Brain pericyte (primary cell): ENCODE data around the gene SENP6.
"Not testable (repeated sequence)": the region's sequence is repeated elsewhere in the genome, so short reads cannot be mapped to it uniquely, and the experiment has no call there.

Experiments used
- DNase-seq: peaks from one replicate; pipeline ENCODE4 v3.0.0-alpha.2; 2012; ENCODE audit warnings: low read depth, low spot score

The SENP6 gene

DNA sequence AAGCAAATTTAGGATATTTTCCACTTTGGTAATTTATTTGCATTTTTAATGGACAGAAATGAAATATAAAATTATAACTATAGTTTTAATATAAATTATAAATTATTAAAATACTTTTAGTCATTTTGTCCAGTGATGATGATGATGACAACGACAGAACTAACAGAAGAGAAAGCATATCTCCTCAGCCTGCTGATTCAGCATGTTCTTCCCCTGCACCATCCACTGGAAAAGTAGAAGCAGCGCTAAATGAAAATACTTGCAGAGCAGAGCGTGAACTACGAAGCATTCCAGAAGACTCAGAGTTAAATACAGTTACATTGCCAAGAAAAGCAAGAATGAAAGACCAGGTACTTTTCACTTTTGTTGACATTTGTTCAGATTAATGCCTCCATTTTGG, 64.9 kb downstream of the SENP6 start:
- DNase-seq = no peak

DNA sequence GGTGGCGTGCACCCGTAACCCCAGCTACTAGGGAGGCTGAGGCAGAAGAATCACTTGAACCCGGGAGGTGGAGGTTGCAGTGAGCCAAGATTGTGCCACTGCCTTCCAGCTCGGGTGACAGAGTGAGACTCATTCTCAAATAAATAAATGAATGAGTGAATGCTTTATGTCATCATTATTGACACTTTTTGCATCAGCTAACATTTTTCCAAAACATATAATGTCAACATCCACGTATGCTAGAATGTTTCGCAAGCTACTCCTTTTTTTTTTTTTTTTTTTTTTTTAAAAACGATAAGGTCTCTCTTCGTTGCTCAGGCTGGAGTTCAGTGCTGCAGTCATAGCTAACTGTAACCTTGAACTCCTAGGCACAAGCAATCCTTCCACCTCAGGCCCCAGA, 72.2 kb downstream of the SENP6 start:
- no peak for DNase-seq

DNA sequence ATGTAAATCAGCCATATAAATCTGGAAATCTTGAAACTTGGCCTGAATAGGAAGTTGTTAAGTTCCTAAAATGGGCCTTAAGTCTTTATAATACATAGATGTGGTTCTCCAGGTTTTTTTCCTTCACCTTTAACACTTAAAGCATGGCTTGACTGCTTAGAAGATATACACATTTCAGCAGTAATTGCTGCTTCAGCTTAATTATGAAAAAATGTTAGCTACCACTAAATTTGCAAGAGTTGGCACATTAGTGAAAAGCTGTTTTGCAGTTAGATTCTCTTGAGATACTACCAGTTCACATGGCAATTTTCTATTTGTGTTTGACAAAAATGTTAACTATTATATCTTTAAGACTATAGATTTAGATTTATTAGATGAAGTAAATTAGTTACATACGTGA, 74.7 kb downstream of the SENP6 start:
- no peak for DNase-seq

DNA sequence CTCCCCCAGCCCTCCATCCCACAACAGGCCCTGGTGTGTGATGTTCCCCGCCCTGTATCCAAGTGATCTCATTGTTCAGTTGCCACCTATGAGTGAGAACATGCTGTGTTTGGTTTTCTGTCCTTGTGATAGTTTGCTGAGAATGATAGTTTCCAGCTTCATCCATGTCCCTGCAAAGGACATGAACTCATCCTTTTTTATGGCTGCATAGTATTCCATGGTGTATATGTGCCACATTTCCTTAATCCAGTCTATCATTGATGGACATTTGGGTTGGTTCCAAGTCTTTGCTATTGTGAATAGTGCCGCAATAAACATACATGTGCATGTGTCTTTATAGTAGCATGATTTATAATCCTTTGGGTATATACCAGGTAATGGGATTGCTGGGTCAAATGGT, 80.9 kb downstream of the SENP6 start:
- DNase-seq = not testable (repeated sequence)

DNA sequence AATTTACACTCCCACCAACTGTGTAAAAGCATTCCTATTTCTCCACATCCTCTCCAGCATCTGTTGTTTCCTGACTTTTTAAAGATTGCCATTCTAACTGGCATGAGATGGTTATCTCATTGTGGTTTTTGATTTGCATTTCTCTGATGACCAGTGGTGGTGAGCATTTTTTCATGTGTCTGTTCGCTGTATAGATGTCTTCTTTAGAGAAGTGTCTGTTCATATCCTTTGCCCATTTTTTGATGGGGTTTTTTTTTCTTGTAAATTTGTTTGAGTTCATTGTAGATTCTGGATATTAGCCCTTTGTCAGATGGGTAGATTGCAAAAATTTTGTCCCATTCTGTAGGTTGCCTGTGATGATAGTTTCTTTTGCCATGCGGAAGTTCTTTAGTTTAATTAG, 81.3 kb downstream of the SENP6 start:
- not testable (repeated sequence) for DNase-seq

DNA sequence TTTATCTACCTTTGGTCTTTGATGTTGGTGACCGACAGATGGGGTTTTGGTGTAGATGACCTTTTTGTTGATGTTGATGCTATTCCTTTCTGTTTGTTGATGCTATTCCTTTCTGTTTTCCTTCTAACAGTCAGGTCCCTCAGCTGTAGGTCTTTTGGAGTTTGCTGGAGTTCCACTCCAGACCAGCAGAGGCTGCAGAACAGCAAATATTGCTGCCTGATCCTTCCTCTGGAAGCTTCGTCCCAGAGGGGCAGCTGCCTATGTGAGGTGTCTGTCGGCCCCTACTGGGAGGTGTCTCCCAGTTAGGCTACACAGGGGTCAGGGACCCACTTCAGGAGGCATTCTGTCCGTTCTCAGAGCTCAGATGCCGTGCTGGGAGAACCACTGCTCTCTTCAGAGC, 85.9 kb downstream of the SENP6 start:
- not testable (repeated sequence) for DNase-seq

DNA sequence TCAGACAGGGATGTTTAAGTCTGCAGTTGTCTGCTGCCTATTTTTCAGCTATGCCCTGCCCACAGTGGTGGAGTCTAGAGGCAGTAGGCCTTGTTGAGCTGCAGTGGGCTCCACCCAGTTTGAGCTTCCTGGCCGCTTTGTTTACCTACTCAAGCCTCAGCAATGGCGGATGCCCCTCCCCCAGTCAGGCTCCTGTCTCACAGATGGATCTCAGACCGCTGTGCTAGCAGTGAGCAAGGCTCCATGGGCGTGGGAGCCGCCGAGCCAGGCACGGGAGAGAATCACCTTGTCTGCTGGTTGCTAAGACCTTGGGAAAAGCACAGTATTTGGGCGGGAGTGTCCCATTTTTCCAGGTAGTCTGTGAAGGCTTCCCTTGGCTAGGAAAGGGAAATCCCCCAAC, 86.3 kb downstream of the SENP6 start:
- not testable (repeated sequence) for DNase-seq

DNA sequence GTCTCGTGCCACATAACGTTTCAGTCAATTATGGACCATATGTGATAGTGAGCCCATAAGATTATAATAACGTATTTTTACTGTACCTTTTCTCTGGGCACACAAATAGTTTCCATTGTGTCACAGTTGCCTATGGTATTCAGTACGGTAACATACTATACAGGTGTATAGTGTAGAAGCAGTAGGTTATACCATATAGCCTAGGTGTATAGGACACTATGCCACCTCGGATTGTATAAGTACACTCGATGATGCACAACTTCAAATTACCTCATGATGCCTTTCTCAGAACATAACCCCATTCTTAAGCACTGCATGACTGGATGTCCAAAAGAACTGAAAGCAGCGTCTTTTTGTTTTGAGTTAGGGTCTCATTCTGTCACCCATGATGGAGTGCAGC, 87.9 kb downstream of the SENP6 start:
- DNase-seq = no peak

DNA sequence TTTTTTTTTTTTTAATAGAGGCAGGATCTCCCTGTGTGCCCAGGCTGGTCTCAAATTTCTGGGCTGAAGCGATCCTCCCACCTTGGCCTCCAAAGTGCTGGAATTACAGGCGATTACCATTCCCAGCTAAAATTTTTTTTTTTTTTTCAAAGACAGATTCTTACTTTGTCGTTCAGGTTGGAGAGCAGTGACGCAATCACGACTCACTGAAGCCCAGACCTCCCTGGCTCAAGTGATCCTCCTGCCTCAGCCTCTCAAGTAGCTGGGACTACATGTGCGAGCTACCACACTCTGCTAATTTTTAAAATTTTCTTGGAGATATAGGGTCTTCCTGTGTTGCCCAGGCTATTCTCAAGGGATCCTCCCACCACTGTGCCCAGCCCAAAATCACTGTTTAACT, 89.3 kb downstream of the SENP6 start:
- DNase-seq = no peak

DNA sequence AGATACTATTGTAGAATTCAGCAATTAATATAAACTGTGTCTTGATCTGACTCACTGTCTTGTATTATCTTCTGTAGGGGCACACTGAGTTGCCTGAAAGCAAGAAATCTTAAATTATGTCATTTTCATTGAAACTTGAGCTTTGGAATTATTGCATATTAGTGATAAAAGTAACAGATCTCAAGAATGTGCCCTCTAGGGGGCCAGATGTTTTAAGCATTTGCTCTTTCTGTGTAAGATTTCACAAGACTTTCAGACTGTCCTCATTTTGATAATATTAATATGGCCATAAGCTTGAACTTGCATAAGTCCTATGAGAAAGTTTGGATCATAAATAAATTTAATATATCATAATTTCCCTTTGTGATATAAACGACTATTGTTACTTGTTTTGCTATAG, 91.9 kb downstream of the SENP6 start:
- DNase-seq = no peak

DNA sequence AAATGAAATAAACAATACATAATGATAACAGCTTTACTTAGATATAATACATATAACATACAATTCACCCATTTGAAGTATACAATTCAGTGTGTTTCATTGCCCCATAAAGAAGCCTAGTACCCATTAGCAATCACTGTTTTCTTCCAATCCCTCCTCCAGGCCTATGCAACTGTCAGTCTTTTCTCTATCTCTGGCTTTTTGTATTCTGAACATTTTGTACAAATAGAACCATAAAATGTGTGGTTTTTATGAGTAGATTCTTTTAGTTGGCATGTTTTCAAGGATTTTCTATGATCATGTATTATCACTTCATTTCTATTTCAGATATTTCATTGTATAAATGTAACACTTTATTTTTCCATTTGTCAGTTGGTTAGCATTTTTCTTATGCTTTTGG, 92.7 kb downstream of the SENP6 start:
- no peak for DNase-seq

DNA sequence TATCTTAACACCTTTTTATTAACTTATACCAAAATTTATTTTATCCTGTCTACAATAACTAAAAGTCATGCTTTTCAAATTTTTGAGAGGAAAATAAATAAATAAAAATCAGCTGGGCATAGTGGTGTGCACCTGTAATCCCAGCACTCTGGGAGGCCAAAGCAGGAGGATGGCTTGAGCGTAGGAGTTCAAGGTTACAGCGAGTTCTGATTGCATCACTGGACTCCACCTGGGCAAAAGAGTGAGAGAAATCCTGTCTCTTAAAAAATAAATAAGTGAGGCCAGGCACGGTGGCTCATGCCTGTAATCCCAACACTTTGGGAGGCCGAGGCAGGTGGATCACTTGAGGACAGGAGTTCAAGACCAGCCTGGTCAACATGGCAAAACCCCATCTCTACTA, 106.7 kb downstream of the SENP6 start:
- not testable (repeated sequence) for DNase-seq

DNA sequence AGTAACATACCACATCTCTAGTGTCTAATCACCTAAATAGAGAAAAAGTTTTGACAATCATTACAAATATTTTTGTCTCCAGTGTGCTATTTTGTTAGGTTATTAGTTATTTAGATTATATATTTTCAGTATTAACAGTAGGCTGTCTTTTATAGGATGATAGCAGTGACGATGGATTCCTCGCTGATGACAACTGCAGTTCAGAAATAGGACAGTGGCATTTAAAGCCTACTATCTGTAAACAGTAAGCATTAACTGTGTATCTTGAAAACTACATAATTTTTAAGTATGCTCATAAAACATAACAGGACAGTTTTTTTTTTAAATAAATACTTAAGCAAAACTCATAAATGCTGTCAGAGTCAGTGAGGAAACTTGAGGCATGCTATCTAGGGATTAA, 109.5 kb downstream of the SENP6 start:
- DNase-seq = no peak

DNA sequence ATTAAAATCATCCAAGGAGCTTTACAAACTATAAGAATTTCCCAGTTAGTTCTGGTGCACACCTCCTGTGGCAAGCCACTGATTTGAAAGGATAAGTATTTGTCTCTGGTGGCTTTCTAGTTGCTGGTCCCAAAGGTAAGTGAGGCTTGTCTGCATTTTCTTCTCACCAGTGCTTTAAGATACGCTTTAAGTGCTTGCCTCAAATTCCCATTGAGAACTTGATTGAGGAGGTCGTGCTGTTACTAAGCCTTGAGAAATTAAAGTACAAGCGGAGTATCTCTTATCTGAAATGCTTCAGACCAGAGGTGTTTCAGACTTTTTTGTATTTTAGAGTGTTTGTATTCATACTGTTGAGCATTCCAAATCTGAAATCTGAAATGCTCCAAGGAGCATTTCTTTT, 117.5 kb downstream of the SENP6 start:
- DNase-seq = no peak

DNA sequence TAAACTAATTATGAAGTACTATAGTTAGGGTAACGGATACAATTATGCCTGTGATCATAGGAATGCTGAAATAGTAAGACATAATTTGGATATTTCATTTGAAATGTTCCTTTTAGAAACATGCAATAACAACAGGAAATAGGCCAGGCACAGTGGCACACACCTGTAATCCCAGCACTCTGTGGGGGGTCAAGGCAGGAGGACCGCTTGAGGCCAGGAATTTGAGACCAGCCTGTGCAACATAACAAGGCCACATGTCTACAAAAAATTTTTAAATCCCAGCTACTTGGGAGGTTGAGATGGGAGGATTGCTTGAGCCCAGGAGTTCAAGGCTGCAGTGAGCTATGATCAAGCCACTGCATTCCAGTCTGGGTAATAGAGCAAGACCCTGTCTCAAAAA, 121.7 kb downstream of the SENP6 start:
- no peak for DNase-seq

DNA sequence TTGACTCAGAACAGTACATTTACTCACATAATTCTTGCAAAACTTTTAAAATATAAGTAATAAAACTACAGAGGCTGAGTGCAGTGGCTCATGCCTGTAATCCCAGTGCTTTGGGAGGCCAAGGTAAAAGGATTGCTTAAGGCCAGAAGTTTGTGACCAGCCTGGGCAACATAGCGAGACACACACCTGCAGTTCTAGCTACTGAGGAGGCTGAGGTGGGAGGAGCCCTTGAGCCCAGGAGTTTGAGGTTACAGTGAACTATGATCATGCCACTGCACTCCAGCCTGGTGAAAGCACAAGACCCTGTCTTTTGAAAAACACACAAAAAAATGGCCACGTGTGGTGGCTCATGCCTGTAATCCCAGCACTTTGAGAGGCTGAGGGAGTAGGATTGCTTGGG, 125.5 kb downstream of the SENP6 start:
- DNase-seq = no peak

DNA sequence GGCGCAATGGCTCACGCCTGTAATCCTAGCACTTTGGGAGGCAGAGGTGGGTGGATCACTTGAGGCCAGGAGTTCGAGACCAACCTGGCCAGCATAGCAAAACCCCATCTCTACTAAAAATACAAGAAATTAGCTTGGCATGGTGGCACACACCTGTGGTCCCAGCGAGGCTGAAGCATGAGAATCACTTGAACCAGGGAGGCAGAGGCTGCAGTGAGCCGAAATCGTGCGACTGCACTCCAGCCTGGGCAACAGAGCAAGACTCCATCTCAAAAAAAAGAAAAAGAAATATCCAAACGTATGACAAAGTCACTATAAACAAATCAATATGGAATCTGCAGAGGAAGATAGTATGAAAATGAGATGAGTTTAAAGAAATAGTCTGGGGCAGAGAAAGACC, 129.3 kb downstream of the SENP6 start:
- DNase-seq = not testable (repeated sequence)

DNA sequence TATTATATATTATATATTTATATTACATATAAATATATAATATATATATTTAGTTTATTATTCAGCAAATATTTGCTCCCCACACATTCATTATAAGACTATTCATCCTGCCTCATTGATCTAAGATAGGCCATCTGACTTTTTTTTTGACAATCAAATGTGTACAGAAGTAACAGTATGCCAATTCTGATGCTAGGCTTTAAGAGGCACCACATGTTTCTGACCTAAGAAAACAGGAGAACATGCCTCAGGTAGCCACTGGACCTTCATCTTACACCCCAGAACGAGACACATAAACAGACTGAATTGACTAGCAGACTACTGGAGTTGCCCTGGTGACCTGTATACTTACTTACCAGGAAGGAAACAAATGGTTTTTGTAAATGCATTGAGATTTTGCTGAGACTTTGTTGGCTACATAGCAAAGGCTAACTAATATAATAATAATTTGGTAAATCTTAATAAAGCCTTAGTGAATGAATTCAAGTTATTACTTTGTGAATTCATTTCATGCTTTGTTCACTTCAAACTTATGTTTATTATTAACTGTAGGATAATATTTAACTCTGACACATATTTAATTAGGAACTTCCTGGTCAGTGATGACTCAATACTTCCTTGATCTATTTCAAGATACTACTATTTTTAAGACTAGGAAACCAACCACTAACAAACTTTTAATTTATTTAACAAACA, 134.0 kb downstream of the SENP6 start:
- no peak for DNase-seq

DNA sequence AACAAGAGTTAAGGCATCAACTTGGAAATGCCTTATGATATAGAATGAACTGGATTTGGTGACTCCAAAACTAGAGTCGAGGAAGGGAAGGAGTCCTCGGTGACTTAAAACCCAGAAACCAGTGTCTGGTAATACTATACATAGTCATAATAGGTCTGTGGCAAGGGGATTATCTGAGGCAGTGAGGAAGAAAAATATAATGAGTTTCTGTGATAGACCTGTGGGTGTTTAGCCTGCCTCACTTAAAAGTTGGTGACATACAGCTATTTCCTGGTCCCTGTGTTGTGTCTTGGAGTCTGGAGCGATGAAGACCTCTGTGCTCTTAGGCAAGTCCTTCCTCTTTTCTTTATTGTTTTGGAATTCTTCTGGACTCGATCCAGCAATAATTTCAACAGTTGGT, 142.3 kb downstream of the SENP6 start:
- no peak for DNase-seq

DNA sequence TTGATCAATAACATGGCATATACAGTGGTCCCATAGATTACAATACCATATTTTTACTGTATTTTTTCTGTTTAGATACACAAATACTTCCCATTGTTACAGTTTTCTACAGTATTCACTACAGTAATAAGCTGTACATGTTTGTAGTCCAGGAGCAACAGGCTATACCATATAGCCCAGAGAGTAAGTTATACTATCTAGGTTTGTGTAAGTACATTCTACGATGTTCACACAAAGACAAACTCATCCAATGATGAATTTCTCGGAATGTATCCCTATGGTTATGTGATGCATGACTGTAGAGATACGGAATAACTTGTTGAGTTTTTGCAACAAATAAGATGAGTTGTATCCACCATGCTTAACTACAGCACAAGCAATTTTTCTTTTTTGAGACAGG, 143.7 kb downstream of the SENP6 start:
- DNase-seq = no peak

DNA sequence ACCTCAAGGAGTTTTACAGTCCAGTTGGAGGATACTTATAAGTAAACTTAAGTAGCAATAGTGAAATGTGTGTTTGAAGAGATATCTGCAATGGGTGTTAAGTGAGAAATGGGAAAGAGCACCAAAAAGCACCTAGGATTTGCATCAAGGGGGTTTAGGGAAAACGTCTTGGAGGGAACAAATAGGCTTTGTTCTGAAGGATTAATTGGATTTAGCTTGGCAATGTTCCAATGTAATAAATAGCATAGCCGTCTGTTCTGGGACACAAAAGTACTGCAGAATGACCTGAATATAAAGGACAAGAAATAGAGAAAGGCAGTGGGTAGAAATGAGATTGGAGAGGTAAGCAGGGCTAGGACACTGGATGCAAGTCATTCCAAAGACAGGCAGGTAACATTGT, 144.5 kb downstream of the SENP6 start:
- DNase-seq = no peak

DNA sequence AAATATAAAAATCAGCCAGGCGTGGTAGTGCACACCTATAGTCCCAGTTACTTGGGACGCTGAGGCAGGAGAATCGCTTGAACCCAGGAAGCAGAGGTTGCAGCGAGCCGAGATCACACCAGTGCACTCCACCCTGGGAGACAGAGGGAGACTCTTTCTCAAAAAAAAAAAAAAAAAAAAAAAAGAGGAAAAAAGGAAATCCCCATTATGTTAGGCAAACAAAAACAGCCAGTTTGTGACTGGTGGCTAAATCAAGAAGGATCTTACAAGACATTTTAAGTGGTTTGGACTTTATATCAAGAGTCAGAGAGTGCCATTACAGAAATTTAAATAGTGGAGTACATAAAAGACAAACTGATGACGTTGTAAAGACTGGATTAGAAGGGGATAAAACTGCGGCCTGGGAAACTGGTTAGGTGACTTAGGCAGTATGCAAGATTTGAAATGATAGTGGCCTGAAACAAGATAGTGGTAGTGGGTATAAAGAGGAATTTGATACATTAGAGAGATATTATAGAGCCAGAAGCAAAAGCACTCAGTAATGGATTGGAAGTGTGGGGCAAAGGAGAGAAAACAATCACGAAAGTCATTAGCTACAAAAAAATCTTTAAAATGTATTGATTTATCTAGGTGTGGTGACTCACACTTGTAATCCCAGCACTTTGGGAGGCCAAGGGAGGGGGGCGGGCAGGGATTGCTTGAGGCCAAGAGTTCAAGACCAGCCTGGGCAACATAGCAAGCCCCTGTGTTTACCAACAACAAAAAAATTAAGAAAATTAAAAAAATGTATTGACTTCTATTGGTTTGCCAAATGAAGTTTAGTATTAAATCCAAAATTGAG, 145.7 kb downstream of the SENP6 start:
- DNase-seq = no peak

DNA sequence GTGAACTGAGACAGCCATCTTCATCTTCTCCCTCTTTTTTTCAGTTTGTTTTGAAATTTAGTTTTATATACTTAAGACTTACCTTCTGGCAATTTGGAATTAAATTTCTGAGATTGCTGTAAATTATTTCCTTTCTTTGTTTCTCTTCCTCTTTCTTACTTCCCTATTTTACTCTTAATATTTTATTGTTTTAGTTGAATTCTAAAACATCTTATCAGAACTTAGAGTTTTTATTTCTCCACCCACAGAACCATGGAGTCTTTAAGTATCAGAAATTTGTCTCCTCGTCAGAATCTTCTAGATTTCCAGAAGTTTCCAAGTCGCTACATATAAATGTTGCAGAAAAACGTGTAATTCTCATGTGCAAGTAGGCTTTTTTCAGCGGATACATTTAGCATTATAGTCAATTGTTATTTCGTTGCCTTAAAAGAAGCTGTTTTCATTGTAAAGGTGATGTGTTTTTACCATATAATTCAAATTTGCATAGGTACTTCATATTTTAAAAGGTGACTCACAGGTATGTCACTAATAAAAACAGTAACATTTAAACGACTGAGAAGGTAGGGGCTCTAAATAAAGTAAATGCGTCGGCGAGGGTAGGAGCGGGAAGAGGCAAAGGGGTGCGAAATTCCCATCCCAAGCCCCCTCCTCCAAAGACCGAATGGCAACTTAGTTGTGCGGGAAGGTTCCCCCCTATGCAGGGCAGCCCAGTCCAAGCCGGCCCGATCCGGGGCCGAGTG, 146.5 kb downstream of the SENP6 start:
- no peak for DNase-seq
